Kidney epithelial cell (primary cell): ENCODE results near the gene SGMS1. TPM values are rescaled to one million over a fixed set of nuclear protein-coding genes. Genes with fewer than 3 reads are reported as not detected.

Source experiments
- DNase-seq: peaks from one replicate; pipeline ENCODE4 v3.0.0-alpha.2; 2010; ENCODE audit warnings: low read depth
- H3K27me3 ChIP-seq: 2 replicates; pipeline ENCODE4 v1.6.0; 2011; ENCODE audit warnings: low read length; ENCODE audit not compliant: control insufficient read depth, insufficient read depth
- H3K36me3 ChIP-seq: 2 replicates; pipeline ENCODE4 v1.5.1; 2011; ENCODE audit warnings: low read length; ENCODE audit not compliant: control insufficient read depth, insufficient read depth
- H3K4me3 ChIP-seq: 2 replicates; pipeline ENCODE4 v1.5.1; 2011; ENCODE audit warnings: low read depth, mild to moderate bottlenecking, control low read depth, low read length
- total RNA-seq: library from RNA; depleted of rRNA; stranded (reverse); fragments of >200 nt; gene quantifications from 2 replicates; pipeline ENCODE4 v1.2.3, GENCODE V29; 2015
- TF ChIP-seq, protein P1 (sequence below): IDR thresholded peaks from 2 replicates; pipeline ENCODE4 v1.5.1; 2011; ENCODE audit warnings: mild to moderate bottlenecking, moderate library complexity, low read length, control low read depth, inconsistent platforms; ENCODE audit not compliant: insufficient read depth, poor library complexity, severe bottlenecking

Gene SGMS1
- total RNA-seq, 1 donor from 2014 or later: 27.0 TPM

- Histone ChIP-seq H3K36me3 (no peaks in the 10 kb centered on the region), H3K4me3 (no peak overlapping the region)
- no peak for DNase-seq
Observed at GRCh38 chr10:50309342-50309741, 314.4 kb downstream of the SGMS1 start.

DNA sequence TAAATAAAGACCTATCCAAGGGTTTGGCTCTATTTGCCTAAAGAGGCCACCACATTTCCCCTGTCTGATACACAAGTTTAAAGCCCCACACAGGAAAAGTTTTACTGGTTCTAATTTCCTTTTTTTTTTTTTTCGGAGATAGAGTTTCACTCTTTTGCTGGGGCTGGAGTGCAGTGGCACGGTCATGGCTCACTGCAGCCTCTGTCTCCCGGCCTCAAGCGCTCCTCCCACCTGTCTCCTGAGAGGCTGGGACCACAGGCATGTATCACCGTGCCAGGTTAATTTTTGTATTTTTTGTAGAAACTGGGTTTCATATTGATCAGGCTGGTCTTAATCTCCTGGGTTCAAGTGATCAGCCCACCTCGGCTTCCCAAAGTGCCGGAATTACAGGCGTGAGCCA lies 319.1 kb downstream of the SGMS1 start:
- TF ChIP-seq, protein P1, sequence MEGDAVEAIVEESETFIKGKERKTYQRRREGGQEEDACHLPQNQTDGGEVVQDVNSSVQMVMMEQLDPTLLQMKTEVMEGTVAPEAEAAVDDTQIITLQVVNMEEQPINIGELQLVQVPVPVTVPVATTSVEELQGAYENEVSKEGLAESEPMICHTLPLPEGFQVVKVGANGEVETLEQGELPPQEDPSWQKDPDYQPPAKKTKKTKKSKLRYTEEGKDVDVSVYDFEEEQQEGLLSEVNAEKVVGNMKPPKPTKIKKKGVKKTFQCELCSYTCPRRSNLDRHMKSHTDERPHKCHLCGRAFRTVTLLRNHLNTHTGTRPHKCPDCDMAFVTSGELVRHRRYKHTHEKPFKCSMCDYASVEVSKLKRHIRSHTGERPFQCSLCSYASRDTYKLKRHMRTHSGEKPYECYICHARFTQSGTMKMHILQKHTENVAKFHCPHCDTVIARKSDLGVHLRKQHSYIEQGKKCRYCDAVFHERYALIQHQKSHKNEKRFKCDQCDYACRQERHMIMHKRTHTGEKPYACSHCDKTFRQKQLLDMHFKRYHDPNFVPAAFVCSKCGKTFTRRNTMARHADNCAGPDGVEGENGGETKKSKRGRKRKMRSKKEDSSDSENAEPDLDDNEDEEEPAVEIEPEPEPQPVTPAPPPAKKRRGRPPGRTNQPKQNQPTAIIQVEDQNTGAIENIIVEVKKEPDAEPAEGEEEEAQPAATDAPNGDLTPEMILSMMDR: no peak
- DNase-seq: no peak
- Histone ChIP-seq H3K27me3 (no peaks in the 10 kb centered on the region), H3K36me3 (no peaks in the 10 kb centered on the region), H3K4me3 (no peak overlapping the region)

More at GRCh38 chr10:50309342-50309741, 314.4 kb downstream of the SGMS1 start:
- H3K27me3 ChIP-seq: no peaks in the 10 kb centered on the region
- TF ChIP-seq, protein P1: no peak

DNA sequence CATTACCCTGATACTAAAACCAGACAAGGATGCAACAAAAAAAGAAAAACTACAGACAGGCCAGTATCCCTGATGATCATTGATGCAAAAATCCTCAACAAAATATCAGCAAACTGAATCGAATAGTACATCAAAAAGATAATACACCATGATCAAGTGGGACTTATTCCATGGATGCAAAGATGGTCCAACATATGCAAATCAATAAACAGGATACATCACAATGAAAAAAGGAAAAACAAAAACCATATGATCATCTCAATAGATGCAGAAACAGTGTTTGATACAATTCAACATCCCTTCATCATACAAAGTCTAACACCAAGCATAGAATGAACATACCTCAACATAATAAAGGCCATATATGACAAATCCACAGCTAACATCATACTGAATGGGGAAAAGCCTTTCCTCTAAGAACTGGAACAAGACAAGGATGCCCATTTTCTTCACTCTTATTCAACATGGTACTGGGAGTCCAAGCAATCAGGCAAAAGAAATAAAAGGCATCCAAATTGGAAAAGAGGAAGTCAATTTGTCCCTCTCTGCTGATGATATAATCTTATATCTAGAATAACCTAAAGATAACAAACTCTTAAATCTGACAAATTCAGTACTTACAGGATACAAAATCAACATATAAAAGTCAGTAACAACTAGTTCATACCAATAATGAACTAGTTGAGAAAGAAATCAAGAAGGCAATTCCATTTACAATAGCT lies 323.6 kb downstream of the SGMS1 start:
- Histone ChIP-seq H3K36me3 (no peaks in the 10 kb centered on the region), H3K4me3 (no peak overlapping the region), H3K27me3 (no peaks in the 10 kb centered on the region)
- TF ChIP-seq, protein P1: no peak
- no peak for DNase-seq

- TF ChIP-seq, protein P1: no peak
- Histone ChIP-seq H3K36me3 (no peaks in the 10 kb centered on the region), H3K4me3 (no peak overlapping the region), H3K27me3 (no peaks in the 10 kb centered on the region)
- DNase-seq: no peak
Observed at GRCh38 chr10:50295367-50295766, 328.4 kb downstream of the SGMS1 start.

DNA sequence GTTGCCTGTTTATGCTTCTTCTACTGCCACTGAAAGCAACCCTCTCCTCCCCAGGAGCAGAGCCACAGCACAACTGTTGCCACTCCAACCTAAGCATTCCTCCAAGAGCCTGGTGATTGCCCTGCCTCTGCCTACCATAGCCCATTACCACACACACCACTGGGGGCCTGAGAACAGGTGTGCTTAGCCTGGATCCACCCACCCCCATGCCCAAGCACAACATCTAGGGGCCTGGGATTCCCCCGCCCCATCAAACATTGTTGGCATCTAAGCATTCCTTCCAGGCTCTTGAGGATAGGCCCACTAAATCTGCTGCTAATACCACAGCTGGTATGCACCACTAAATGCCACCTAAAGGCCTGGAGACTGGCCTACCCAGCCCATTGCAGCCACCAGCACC lies 329.2 kb downstream of the SGMS1 start:
- DNase-seq: no peak
- Histone ChIP-seq H3K4me3 (no peak overlapping the region), H3K36me3 (no peaks in the 10 kb centered on the region), H3K27me3 (no peaks in the 10 kb centered on the region)
- TF ChIP-seq, protein P1: no peak
